OCI-LY3 (cell line): ENCODE data around the gene CFAP221.

Experiments
- H2AFZ ChIP-seq: fragments of 200-600, 300-600 bp; shearing (Covaris generic); 2 replicates; pipeline ENCODE4 v1.6.0; 2014; ENCODE audit warnings: antibody characterized with exemption, low read depth, low read length
- H3K27ac ChIP-seq: fragments of 200-600, 300-600 bp; sonication (generic); 2 replicates; pipeline ENCODE4 v1.5.1; 2014; ENCODE audit warnings: mild to moderate bottlenecking, low read length, moderate library complexity, mixed read lengths
- H3K27me3 ChIP-seq: fragments of 200-600, 300-600 bp; sonication (generic); 2 replicates; pipeline ENCODE4 v1.6.1; 2014; ENCODE audit warnings: low read depth, low read length, mixed read lengths
- H3K36me3 ChIP-seq: fragments of 200-600, 300-600 bp; sonication (generic); replicated peaks from 2 replicates; pipeline ENCODE3; 2014; ENCODE audit warnings: low read depth, low read length, mixed read lengths
- H3K4me1 ChIP-seq: fragments of 300-600, 200-600 bp; sonication (generic); 2 replicates; pipeline ENCODE4 v1.6.1; 2014; ENCODE audit warnings: low read length, mixed read lengths
- H3K4me2 ChIP-seq: fragments of 200-600, 300-600 bp; sonication (generic); 2 replicates; pipeline ENCODE4 v1.6.1; 2014; ENCODE audit warnings: low read length, mixed read lengths
- H3K4me3 ChIP-seq: fragments of 300-600, 200-600 bp; sonication (generic); 2 replicates; pipeline ENCODE4 v1.5.1; 2014; ENCODE audit warnings: antibody characterized with exemption, mild to moderate bottlenecking, low read length, moderate library complexity
- H3K79me2 ChIP-seq: fragments of 300-600, 200-600 bp; shearing (Covaris generic); 2 replicates; pipeline ENCODE4 v1.6.1; 2014; ENCODE audit warnings: mild to moderate bottlenecking, low read length, mixed read lengths
- H3K9ac ChIP-seq: fragments of 300-600, 200-600 bp; shearing (Covaris generic); 2 replicates; pipeline ENCODE4 v1.6.0; 2014; ENCODE audit warnings: mild to moderate bottlenecking, low read length, moderate library complexity
- H3K9me3 ChIP-seq: fragments of 200-600, 300-600 bp; shearing (Covaris generic); 2 replicates; pipeline ENCODE4 v1.6.1; 2014; ENCODE audit warnings: low read length, mixed read lengths; ENCODE audit not compliant: insufficient read depth
- H4K20me1 ChIP-seq: fragments of 200-600, 300-600 bp; sonication (generic); 2 replicates; pipeline ENCODE4 v1.6.1; 2016; ENCODE audit warnings: low read length, mixed read lengths; ENCODE audit not compliant: insufficient read depth
- CTCF ChIP-seq: fragments of 200-600, 300-600 bp; sonication (generic); IDR thresholded peaks from 2 replicates; pipeline ENCODE4 v1.5.1; 2014; ENCODE audit warnings: antibody characterized with exemption, low read length, low read depth
- EZH2phosphoT487 ChIP-seq: fragments of 200-600 bp; shearing (Covaris generic); IDR thresholded peaks from 2 replicates; pipeline ENCODE4 v1.6.1; 2018; ENCODE audit warnings: antibody characterized with exemption, mixed run types, low read depth

Gene CFAP221

GRCh38 chr2:119678021-119678656, 133.9 kb downstream of the CFAP221 start:
- H3K36me3 ChIP-seq: peaks cover 20% of the 10 kb centered on the region
- H3K27ac ChIP-seq: no peak overlapping the region
- no peak for TF ChIP-seq EZH2phosphoT487
- TF ChIP-seq CTCF: no peak
- H2AFZ ChIP-seq: peak overlapping the region; percentile 46; the same call in 1 of the 2 replicates
- H3K4me2 ChIP-seq: peak overlapping the region; percentile 65
- no peak overlapping the region for H3K9ac ChIP-seq
- H3K4me3 ChIP-seq: peak overlapping the region; percentile 92
- H3K9me3 ChIP-seq: no peaks in the 10 kb centered on the region
- H3K4me1 ChIP-seq: peaks cover 8% of the 10 kb centered on the region; the same call in 1 of the 2 replicates
- H3K79me2 ChIP-seq: peaks cover 25% of the 10 kb centered on the region
- no peaks in the 10 kb centered on the region for H3K27me3 ChIP-seq
- peaks cover 11% of the 10 kb centered on the region; the same call in 1 of the 2 replicates for H4K20me1 ChIP-seq

- Histone ChIP-seq H3K4me1 (peaks cover 8% of the 10 kb centered on the region; the same call in 1 of the 2 replicates), H2AFZ (peak overlapping the region; percentile 39; the same call in 1 of the 2 replicates), H3K4me3 (peak overlapping the region; percentile 92), H3K36me3 (peaks cover 20% of the 10 kb centered on the region), H3K4me2 (peak overlapping the region; percentile 80), H3K79me2 (peaks cover 25% of the 10 kb centered on the region), H3K9ac (peak overlapping the region; percentile 86), H4K20me1 (peaks cover 11% of the 10 kb centered on the region; the same call in 1 of the 2 replicates), H3K27me3 (no peaks in the 10 kb centered on the region), H3K27ac (peak overlapping the region; percentile 22; the same call in 1 of the 2 replicates), H3K9me3 (no peaks in the 10 kb centered on the region)
- TF ChIP-seq CTCF: no peak
- TF ChIP-seq EZH2phosphoT487: no peak
Observed at GRCh38 chr2:119679526-119679837, 135.2 kb downstream of the CFAP221 start.

GRCh38 chr2:119679846-119680245, 135.6 kb downstream of the CFAP221 start:
- H3K79me2 ChIP-seq: peaks cover 25% of the 10 kb centered on the region
- no peaks in the 10 kb centered on the region for H3K9me3 ChIP-seq
- H3K4me2 ChIP-seq: peak overlapping the region; percentile 80
- H3K27me3 ChIP-seq: no peaks in the 10 kb centered on the region
- H3K9ac ChIP-seq: peak overlapping the region; percentile 86
- peaks cover 20% of the 10 kb centered on the region for H3K36me3 ChIP-seq
- H3K27ac ChIP-seq: no peak overlapping the region
- peaks cover 11% of the 10 kb centered on the region; the same call in 1 of the 2 replicates for H4K20me1 ChIP-seq
- peak overlapping the region; percentile 92 for H3K4me3 ChIP-seq
- no peak overlapping the region for H2AFZ ChIP-seq
- H3K4me1 ChIP-seq: peaks cover 8% of the 10 kb centered on the region; the same call in 1 of the 2 replicates
- TF ChIP-seq EZH2phosphoT487: no peak
- TF ChIP-seq CTCF: no peak

GRCh38 chr2:119680457-119681202, 136.4 kb downstream of the CFAP221 start:
- H3K27ac ChIP-seq: no peak overlapping the region
- no peak overlapping the region for H3K9ac ChIP-seq
- peaks cover 25% of the 10 kb centered on the region for H3K79me2 ChIP-seq
- H3K36me3 ChIP-seq: peaks cover 20% of the 10 kb centered on the region
- peaks cover 8% of the 10 kb centered on the region; the same call in 1 of the 2 replicates for H3K4me1 ChIP-seq
- H2AFZ ChIP-seq: no peak overlapping the region
- TF ChIP-seq CTCF (no peak), EZH2phosphoT487 (no peak)
- no peaks in the 10 kb centered on the region for H3K9me3 ChIP-seq
- H3K4me2 ChIP-seq: peak overlapping the region; percentile 80
- H4K20me1 ChIP-seq: peaks cover 11% of the 10 kb centered on the region; the same call in 1 of the 2 replicates
- H3K4me3 ChIP-seq: peak overlapping the region; percentile 92; the same call in 1 of the 2 replicates
- H3K27me3 ChIP-seq: no peaks in the 10 kb centered on the region
